ENCODE measurements around the gene ISM1.
A peak's percentile ranks its signal among the peaks of the same experiment; 100 is the strongest.

The ISM1 gene

GRCh38 chr20:13220904-13221297 lies at the start of gene ISM1:
ISM1 (plus strand) TSS chr20:13221274; CDS start chr20:13221777, 503 bp downstream.
- peaks cover 73% of the 10 kb centered on the region for H3K27me3 Mint-ChIP-seq (ENCODE audit: low read depth)
- peaks cover 7% of the 10 kb centered on the region for H3K4me1 Mint-ChIP-seq
- H3K27ac Mint-ChIP-seq = peak within 1 kb of the TSS in 1 of 3 experiments; percentile 52
- H3K4me3 Mint-ChIP-seq = peak within 1 kb of the TSS; percentile 87 to 90 (median 89)
- no peaks in the 10 kb centered on the region for H3K36me3 Mint-ChIP-seq (ENCODE audit: low read depth)
- H3K9me3 Mint-ChIP-seq = no peaks in the 10 kb centered on the region
- TF ChIP-seq CTCF (IDR thresholded peaks at IDR 0.05; ENCODE audit: unreplicated experiment in 3 of 3) = no peak

- Mint-ChIP-seq H3K9me3 (peaks cover 26% of the 10 kb centered on the region), H3K27me3 (ENCODE audit: low read depth) (no peaks in the 10 kb centered on the region), H3K4me3 (no peak overlapping the region), H3K27ac (no peak overlapping the region), H3K36me3 (ENCODE audit: low read depth) (peaks cover 3% of the 10 kb centered on the region), H3K4me1 (no peaks in the 10 kb centered on the region)
- TF ChIP-seq CTCF (IDR thresholded peaks at IDR 0.05; ENCODE audit: unreplicated experiment in 3 of 3) = no peak
Observed at GRCh38 chr20:13173201-13173600, 47.9 kb upstream of the ISM1 start.

- H3K4me3 Mint-ChIP-seq = no peak overlapping the region
- no peak overlapping the region for H3K27ac Mint-ChIP-seq
- no peak for TF ChIP-seq CTCF (IDR thresholded peaks at IDR 0.05; ENCODE audit: unreplicated experiment in 3 of 3)
- H3K4me1 Mint-ChIP-seq = no peaks in the 10 kb centered on the region
- H3K27me3 Mint-ChIP-seq (ENCODE audit: low read depth) = peaks cover 4% of the 10 kb centered on the region
- peaks cover 26% of the 10 kb centered on the region for H3K9me3 Mint-ChIP-seq
- H3K36me3 Mint-ChIP-seq (ENCODE audit: low read depth) = no peaks in the 10 kb centered on the region
Observed at GRCh38 chr20:13174402-13174801, 46.7 kb upstream of the ISM1 start.

GRCh38 chr20:13180986-13181889 lies 39.8 kb upstream of the ISM1 start:
- Mint-ChIP-seq H3K27ac (no peak overlapping the region), H3K4me3 (no peak overlapping the region), H3K4me1 (no peaks in the 10 kb centered on the region), H3K9me3 (peaks cover 13% of the 10 kb centered on the region), H3K36me3 (ENCODE audit: low read depth) (no peaks in the 10 kb centered on the region), H3K27me3 (ENCODE audit: low read depth) (peaks cover 7% of the 10 kb centered on the region)
- TF ChIP-seq CTCF (IDR thresholded peaks at IDR 0.05; ENCODE audit: unreplicated experiment in 3 of 3) = no peak

- Mint-ChIP-seq H3K27me3 (ENCODE audit: low read depth) (peaks cover 7% of the 10 kb centered on the region), H3K4me3 (no peak overlapping the region)
- no peak for TF ChIP-seq CTCF (IDR thresholded peaks at IDR 0.05; ENCODE audit: unreplicated experiment in 3 of 3)
Observed at GRCh38 chr20:13183005-13183404, 38.1 kb upstream of the ISM1 start.

More at GRCh38 chr20:13183005-13183404, 38.1 kb upstream of the ISM1 start:
- Mint-ChIP-seq H3K9me3 (peaks cover 9% of the 10 kb centered on the region), H3K36me3 (ENCODE audit: low read depth) (no peaks in the 10 kb centered on the region), H3K4me1 (no peaks in the 10 kb centered on the region), H3K27ac (no peak overlapping the region)
